Skeletal muscle satellite cell (primary cell): ENCODE data around the gene RRN3.

Experiments used
- H3K27me3 ChIP-seq: 2 replicates; pipeline ENCODE4 v1.7.0; 2013; ENCODE audit warnings: low read length; ENCODE audit not compliant: control insufficient read depth, insufficient read depth
- H3K36me3 ChIP-seq: 2 replicates; pipeline ENCODE4 v1.7.0; 2013; ENCODE audit warnings: mild to moderate bottlenecking, control low read depth, low read length; ENCODE audit not compliant: insufficient read depth
- H3K4me1 ChIP-seq: 2 replicates; pipeline ENCODE4 v1.7.0; 2013; ENCODE audit warnings: low read length; ENCODE audit not compliant: control insufficient read depth, insufficient read depth
- H3K4me2 ChIP-seq: 2 replicates; pipeline ENCODE4 v1.7.0; 2013; ENCODE audit warnings: mild to moderate bottlenecking, low read length
- H3K4me3 ChIP-seq: 2 replicates; pipeline ENCODE4 v1.7.0; 2013; ENCODE audit warnings: low read length
- H3K9ac ChIP-seq: 2 replicates; pipeline ENCODE4 v1.7.0; 2013; ENCODE audit warnings: mild to moderate bottlenecking, low read depth, low read length, moderate library complexity
- H3K9me3 ChIP-seq: replicated peaks from 2 replicates; pipeline ENCODE4 v1.7.0; 2013; ENCODE audit warnings: mild to moderate bottlenecking, control low read depth, low read length

RRN3 gene

DNA sequence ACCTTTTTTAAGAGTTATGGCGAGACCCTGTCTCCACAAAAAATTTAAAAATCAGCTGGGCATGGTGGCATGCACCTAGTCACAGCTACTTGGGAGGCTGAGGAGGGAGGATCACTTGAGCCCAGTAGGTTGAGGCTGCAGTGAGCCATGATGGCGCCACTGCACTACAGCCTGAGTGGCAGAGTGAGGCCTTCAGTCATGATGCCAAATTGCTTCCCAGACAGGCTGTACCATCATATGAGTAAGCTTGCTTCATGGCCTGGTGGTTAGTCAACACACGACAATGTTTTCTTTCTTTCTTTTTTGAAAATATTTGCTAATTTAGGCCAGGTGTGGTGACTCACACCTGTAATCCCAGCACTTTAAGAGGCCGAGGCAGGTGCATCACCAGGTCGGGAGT, 50.7 kb downstream of the RRN3 start:
- H3K4me3 ChIP-seq: no peak overlapping the region
- no peaks in the 10 kb centered on the region for H3K27me3 ChIP-seq
- peaks cover 9% of the 10 kb centered on the region for H3K4me1 ChIP-seq
- peaks cover 65% of the 10 kb centered on the region for H3K36me3 ChIP-seq
- H3K4me2 ChIP-seq: no peak overlapping the region
- H3K9me3 ChIP-seq: no peaks in the 10 kb centered on the region
- no peak overlapping the region for H3K9ac ChIP-seq

DNA sequence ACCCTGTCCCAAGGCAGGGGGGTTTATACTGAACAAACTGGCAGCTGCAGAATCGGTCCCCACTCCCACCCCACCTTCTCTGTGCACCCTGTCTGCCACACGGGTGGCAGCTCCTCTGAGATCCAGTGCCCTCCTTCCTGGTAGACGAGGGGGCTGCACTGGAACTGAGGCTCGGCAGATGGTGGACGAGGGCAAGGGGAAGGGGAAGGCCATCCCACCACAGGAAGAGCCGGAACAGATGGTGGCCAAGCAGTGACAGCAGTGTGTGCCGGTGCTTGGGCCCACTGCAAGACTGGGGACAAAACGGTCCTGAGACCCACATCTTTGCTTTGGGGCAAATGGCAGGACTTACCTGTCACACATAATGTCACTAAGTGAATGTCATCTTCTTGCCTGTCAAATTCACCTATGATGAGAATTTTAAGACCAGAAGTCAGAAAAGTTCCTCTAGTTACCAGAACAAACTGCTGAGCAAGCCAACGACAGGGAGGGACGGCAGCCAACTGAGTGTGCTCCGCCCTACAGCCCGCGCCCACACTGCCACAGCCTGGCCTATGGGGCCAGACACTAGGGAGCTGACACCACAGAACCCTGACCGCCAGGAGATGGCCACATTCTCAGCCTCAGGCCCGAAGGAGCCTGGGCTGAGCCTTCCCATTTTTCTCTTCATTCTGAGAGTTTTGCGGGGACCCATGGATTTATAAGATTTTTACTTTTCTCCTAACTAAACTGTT, 52.6 kb downstream of the RRN3 start:
- Histone ChIP-seq H3K27me3 (no peaks in the 10 kb centered on the region), H3K9ac (peak overlapping the region; percentile 46), H3K36me3 (peaks cover 74% of the 10 kb centered on the region), H3K4me2 (no peak overlapping the region), H3K4me3 (no peak overlapping the region), H3K4me1 (peaks cover 9% of the 10 kb centered on the region), H3K9me3 (no peaks in the 10 kb centered on the region)

DNA sequence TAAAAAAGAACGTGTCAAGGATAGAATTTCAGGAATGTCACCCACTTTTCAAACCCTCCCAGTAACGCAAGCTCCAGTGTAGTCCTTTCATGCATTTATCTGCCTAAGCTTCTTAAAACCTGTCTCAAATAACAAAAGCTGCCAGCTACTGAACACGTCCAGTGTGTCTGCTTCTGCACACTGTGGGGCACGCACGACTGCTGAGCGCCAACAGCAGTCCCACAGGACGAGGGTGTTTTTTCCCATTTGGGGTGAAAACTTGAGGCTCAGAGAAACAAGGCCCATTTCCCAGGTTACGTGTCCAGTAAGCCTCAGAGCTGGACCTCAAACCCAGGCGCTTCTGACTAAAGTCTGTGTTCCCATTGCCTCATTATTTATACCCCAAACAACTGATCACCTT, 55.4 kb downstream of the RRN3 start:
- peaks cover 25% of the 10 kb centered on the region for H3K4me1 ChIP-seq
- no peak overlapping the region for H3K4me3 ChIP-seq
- H3K36me3 ChIP-seq: peaks cover 84% of the 10 kb centered on the region
- no peak overlapping the region for H3K4me2 ChIP-seq
- no peak overlapping the region for H3K9ac ChIP-seq
- no peaks in the 10 kb centered on the region for H3K27me3 ChIP-seq
- no peaks in the 10 kb centered on the region for H3K9me3 ChIP-seq

DNA sequence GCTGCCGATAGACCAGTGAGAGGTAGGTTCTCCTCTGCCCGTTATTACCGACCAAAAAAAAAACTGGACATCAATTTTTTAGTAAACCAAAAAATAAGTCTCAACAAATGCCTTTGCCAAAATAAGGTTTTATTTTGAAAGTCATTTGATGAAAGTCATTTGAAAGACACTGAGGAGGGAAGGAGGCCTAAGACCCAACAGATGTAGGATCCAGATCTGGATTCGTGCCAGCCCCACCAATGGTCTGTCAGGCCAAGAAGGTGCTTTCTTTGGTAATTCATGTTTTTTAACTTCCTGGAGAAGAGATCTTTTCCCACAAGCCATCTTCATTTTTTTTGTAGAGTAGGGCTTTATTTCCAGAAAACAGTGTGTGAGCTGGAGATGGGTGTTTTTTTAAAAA, 56.3 kb downstream of the RRN3 start:
- peaks cover 25% of the 10 kb centered on the region for H3K4me1 ChIP-seq
- peaks cover 86% of the 10 kb centered on the region for H3K36me3 ChIP-seq
- H3K9ac ChIP-seq: no peak overlapping the region
- H3K4me2 ChIP-seq: no peak overlapping the region
- H3K9me3 ChIP-seq: no peaks in the 10 kb centered on the region
- H3K4me3 ChIP-seq: no peak overlapping the region
- H3K27me3 ChIP-seq: no peaks in the 10 kb centered on the region

DNA sequence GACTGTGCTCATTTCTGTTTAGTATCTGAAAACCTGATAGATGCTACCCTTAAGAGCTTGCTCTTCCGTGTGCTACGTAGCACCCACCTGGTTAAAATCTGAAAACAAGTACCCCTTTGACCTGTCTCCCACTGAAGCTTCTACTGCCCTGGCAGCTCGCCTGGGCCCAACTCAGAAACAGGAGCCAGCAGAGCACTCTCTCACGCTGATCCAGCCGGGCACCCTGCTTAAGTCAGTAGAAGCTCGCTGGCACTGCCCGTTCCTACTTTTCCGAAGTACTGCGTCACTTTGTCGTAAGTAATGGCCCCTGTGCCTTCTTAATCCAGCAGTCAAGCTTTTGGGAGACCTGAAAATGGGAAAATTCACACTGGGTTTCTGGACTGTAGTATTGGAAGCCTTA, 57.1 kb downstream of the RRN3 start:
- Histone ChIP-seq H3K4me1 (peaks cover 25% of the 10 kb centered on the region), H3K36me3 (peaks cover 94% of the 10 kb centered on the region), H3K4me2 (no peak overlapping the region), H3K4me3 (no peak overlapping the region), H3K27me3 (no peaks in the 10 kb centered on the region), H3K9me3 (no peaks in the 10 kb centered on the region), H3K9ac (no peak overlapping the region)

DNA sequence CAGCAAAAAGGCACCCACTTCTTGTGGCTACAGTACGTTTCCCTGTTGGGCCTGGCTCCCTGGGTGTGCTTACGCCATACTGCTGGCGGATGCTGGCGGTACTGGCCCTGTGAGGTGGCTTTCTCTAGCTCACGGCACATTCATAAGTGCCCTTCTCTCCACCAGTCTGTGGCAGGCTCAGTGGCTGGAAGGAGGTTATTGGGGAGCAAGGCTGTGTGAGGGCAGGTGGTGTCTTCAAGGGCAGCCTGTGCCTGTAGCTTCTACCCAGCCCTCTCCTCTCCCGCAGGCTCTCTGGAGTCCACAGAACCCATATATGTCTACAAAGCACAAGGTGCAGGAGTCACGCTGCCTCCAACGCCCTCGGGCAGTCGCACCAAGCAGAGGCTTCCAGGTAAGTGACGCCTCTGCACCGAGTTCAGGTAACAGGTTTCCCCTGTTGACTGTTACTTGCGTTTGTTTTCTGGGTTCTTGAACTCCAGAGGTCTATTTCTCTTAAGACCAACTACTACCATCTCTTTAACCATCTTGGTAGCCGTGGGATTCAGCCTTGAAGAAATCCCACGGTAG, 58.8 kb downstream of the RRN3 start:
- H3K9me3 ChIP-seq: no peaks in the 10 kb centered on the region
- H3K4me1 ChIP-seq: peaks cover 16% of the 10 kb centered on the region
- no peaks in the 10 kb centered on the region for H3K27me3 ChIP-seq
- H3K4me2 ChIP-seq: peak overlapping the region; percentile 32
- H3K36me3 ChIP-seq: peaks cover 94% of the 10 kb centered on the region
- H3K9ac ChIP-seq: no peak overlapping the region
- H3K4me3 ChIP-seq: no peak overlapping the region

DNA sequence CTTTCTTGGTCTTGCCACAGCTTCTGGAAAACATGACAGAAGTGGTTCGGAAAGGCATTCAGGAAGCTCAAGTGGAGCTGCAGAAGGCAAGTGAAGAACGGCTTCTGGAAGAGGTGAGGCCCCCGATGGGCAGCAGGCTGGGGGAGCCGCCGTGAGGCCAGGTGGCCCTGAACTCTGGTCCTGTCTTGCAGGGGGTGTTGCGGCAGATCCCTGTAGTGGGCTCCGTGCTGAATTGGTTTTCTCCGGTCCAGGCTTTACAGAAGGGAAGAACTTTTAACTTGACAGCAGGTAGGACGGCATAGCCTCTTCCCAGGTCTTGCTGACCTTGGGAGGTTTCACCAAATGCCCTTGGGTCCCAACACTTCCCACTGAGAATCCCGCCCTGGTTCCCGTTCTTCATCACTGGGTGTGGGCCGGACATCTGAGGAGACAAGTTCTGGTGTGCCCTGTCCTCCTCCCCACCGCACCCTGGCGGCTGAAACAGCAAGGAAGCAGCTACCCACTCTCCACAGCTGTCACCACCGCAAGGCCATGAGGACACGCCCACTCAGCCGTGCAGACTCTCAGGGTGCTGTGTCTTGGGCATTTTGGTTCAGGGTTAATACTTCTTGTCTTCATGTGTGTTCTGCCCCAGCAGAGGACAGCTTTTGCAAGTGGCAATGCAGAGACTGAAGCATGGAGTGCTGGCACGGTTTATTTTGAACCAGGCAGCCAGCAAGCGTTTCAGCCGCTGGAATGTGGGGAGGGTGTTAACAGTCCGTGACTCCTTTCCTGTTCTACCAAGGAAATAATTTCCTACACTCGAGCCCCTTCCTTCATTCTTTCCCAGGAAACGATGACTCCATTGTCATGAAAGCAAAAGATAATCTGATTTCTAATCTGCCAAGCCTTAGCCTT, 59.6 kb downstream of the RRN3 start:
- Histone ChIP-seq H3K4me1 (peaks cover 20% of the 10 kb centered on the region), H3K36me3 (peaks cover 86% of the 10 kb centered on the region), H3K9ac (no peak overlapping the region), H3K9me3 (no peaks in the 10 kb centered on the region), H3K27me3 (no peaks in the 10 kb centered on the region), H3K4me3 (no peak overlapping the region), H3K4me2 (peak overlapping the region; percentile 32)

DNA sequence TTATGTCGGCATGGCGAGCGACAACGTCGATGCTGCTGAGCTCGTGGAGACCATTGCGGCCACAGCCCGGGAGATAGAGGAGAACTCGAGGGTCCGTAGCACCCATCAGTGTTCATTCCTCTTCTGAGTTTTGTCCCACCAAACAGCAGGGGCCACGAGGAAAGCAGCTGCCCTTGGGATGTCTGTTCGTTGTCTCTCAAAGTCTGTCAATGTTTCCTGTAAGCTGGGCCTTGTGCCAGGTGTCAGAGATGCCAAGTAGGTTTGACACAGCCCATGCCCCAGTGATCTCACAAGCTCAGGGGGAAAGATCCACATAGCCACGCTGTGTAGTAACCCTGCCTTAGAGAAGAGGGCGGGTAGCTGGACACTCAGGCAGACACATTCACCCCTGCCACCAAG, 60.8 kb downstream of the RRN3 start:
- Histone ChIP-seq H3K4me3 (no peak overlapping the region), H3K4me1 (peaks cover 31% of the 10 kb centered on the region), H3K36me3 (peaks cover 78% of the 10 kb centered on the region), H3K27me3 (no peaks in the 10 kb centered on the region), H3K9me3 (no peaks in the 10 kb centered on the region), H3K9ac (no peak overlapping the region), H3K4me2 (no peak overlapping the region)

DNA sequence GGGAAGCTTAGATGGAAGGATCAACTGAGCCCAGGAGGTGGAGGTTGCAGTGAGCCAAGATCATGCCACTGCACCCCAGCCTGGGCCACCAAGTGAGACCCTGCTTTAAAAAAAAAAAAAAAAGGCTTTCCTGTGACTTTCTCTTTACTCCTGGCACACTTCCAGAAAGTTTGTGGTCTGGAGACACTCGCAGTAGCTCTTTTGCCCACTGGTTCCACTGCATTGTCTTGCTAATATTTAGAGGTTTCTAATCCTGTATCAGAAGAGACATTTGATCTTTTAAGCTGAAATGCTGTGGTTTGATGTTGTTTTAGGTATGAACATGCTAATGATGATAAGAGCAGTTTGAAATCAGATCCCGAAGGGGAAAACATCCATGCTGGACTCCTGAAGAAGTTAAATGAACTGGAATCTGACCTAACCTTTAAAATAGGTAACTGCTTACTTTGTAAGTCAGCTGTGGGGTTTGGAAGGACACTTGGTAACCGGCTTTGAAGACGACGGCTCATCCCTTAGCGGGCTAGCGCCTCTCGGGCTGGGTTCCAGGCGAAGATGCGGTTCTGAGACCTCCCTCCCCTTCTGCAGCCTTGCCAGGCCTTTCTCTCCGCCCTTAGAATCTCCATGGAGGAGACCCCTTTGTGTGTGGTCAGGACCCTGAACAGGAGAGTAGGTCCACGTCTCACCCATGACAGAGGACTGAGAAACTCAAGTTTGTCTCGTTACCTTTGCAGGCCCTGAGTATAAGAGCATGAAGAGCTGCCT, 61.3 kb downstream of the RRN3 start:
- Histone ChIP-seq H3K4me2 (no peak overlapping the region), H3K4me1 (peaks cover 36% of the 10 kb centered on the region), H3K9ac (no peak overlapping the region), H3K4me3 (no peak overlapping the region), H3K27me3 (no peaks in the 10 kb centered on the region), H3K36me3 (peaks cover 72% of the 10 kb centered on the region), H3K9me3 (no peaks in the 10 kb centered on the region)

DNA sequence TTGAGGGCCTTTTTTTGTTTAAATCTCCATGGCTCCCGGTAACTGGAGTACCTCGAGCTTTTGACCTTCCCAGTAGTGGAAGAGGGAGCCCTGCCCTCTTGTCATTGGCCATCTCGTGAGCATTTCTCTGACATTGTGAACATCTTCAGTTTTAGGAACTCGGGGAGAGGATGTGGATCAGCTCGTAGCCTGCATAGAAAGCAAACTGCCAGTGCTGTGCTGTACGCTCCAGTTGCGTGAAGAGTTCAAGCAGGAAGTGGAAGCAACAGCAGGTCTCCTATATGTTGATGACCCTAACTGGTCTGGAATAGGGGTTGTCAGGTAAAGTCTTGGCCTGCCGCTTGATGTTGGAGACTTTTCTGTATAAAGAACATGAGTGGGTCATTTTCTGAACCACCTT, 62.5 kb downstream of the RRN3 start:
- Histone ChIP-seq H3K9me3 (no peaks in the 10 kb centered on the region), H3K4me1 (peaks cover 40% of the 10 kb centered on the region), H3K36me3 (peaks cover 64% of the 10 kb centered on the region), H3K27me3 (no peaks in the 10 kb centered on the region), H3K4me2 (no peak overlapping the region), H3K4me3 (no peak overlapping the region), H3K9ac (no peak overlapping the region)

DNA sequence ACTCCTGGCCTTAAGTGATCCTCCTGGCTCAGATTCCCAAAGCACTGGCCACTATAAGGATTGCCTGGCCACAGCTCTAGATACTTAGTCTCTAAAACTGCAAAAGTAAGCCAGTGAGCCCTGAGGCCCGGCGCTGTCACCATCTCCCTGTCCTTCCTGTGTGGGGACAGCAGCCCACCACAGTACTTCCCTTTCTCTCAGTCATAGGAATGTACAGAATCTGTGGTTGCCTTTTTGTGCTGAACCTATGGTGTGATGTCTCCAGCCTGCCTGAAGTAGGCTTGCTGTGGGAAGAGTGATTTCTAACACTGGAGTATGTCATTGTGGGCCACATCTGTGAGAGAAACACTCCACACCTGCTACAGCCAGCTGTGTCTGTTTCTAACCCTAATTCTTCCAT, 62.9 kb downstream of the RRN3 start:
- Histone ChIP-seq H3K27me3 (no peaks in the 10 kb centered on the region), H3K36me3 (peaks cover 60% of the 10 kb centered on the region), H3K4me3 (no peak overlapping the region)

More for the DNA sequence above, 62.9 kb downstream of the RRN3 start:
- no peaks in the 10 kb centered on the region for H3K9me3 ChIP-seq
- H3K4me1 ChIP-seq: peaks cover 40% of the 10 kb centered on the region
- no peak overlapping the region for H3K4me2 ChIP-seq
- no peak overlapping the region for H3K9ac ChIP-seq
